GM12891 (cell line): Measurements from ENCODE around the gene CCDC191.

Experiments used
- POLR2A ChIP-seq: IDR thresholded peaks from 2 replicates; pipeline ENCODE4 v1.6.1; 2011; ENCODE audit warnings: low read depth, low read length, control low read depth
- POLR2AphosphoS5 ChIP-seq: IDR thresholded peaks from 2 replicates; pipeline ENCODE4 v1.6.1; 2011; ENCODE audit warnings: low read depth, low read length, control low read depth
- POU2F2 ChIP-seq: IDR thresholded peaks from 2 replicates; pipeline ENCODE4 v1.6.1; 2011; ENCODE audit warnings: low read depth, mild to moderate bottlenecking, control low read depth, low read length, moderate library complexity
- TAF1 ChIP-seq: IDR thresholded peaks from 2 replicates; pipeline ENCODE4 v1.6.1; 2011; ENCODE audit warnings: low read depth, low read length, control low read depth

DNA sequence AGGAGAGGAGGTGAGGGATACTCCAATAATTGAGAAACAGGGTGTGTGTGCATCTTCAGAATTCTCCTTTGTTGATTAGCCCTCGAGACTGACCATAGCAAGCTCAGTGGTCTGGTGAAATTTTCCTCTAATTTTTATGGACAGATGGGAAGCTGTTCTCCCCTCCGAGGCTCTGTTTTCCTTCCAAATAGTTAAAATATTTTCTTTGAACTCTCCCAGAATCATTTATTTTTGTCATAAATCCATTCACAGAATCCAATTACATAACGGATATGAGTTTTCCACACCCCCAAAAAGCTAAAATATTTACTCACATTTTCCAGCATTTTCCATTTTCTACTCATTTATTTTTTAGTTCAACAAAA is 36.7 kb upstream of the CCDC191 start:
- TF ChIP-seq TAF1 (no peak), POLR2A (no peak), POLR2AphosphoS5 (no peak), POU2F2 (no peak)
